ENCODE measurements around the gene NREP.

NREP gene

GRCh38 chr5:111756581-111757354 is at the start of gene NREP:
Gene NREP, minus strand, starts transcription at chr5:111757194. Its CDS starts 1,422 bp downstream, at chr5:111755772.
- no peaks in the 10 kb centered on the region for H3K9me3 ChIP-seq (ENCODE audit: severe bottlenecking)
- TF ChIP-seq CTCF (IDR thresholded peaks at IDR 0.05; ENCODE audit: poor library complexity, severe bottlenecking): no peak
- peak within 1 kb of the TSS; percentile 83 for H3K4me3 ChIP-seq (ENCODE audit: severe bottlenecking)
- no peaks in the 10 kb centered on the region for H3K27me3 ChIP-seq (ENCODE audit: insufficient read depth, poor library complexity, severe bottlenecking)
- peaks cover 5% of the 10 kb centered on the region; the same call in 1 of the 2 replicates for H3K36me3 ChIP-seq (ENCODE audit: low read depth)
- DNase-seq (ENCODE audit: low spot score) (peak; percentile 69), ATAC-seq (ENCODE audit: low read depth) (peak; percentile 50)
- H3K4me1 ChIP-seq (ENCODE audit: insufficient read depth, poor library complexity, severe bottlenecking): peaks cover 12% of the 10 kb centered on the region
- peak within 1 kb of the TSS; percentile 72 for H3K27ac ChIP-seq (ENCODE audit: poor library complexity, severe bottlenecking)

- Histone ChIP-seq H3K9me3 (ENCODE audit: severe bottlenecking) (no peaks in the 10 kb centered on the region), H3K36me3 (ENCODE audit: low read depth) (no peaks in the 10 kb centered on the region), H3K4me1 (ENCODE audit: insufficient read depth, poor library complexity, severe bottlenecking) (no peaks in the 10 kb centered on the region), H3K27ac (ENCODE audit: poor library complexity, severe bottlenecking) (no peak overlapping the region), H3K4me3 (ENCODE audit: severe bottlenecking) (no peak overlapping the region), H3K27me3 (ENCODE audit: insufficient read depth, poor library complexity, severe bottlenecking) (no peaks in the 10 kb centered on the region)
- TF ChIP-seq CTCF (IDR thresholded peaks at IDR 0.05; ENCODE audit: poor library complexity, severe bottlenecking): no peak
- DNase-seq (ENCODE audit: low spot score) (no peak), ATAC-seq (ENCODE audit: low read depth) (no peak)
These were observed 49.8 kb upstream of the NREP start for GRCh38 chr5:111806753-111807152.

- DNase-seq (ENCODE audit: low spot score) (no peak), ATAC-seq (ENCODE audit: low read depth) (no peak)
- Histone ChIP-seq H3K9me3 (ENCODE audit: severe bottlenecking) (no peaks in the 10 kb centered on the region), H3K36me3 (ENCODE audit: low read depth) (no peaks in the 10 kb centered on the region), H3K27me3 (ENCODE audit: insufficient read depth, poor library complexity, severe bottlenecking) (no peaks in the 10 kb centered on the region), H3K27ac (ENCODE audit: poor library complexity, severe bottlenecking) (no peak overlapping the region), H3K4me3 (ENCODE audit: severe bottlenecking) (no peak overlapping the region), H3K4me1 (ENCODE audit: insufficient read depth, poor library complexity, severe bottlenecking) (no peaks in the 10 kb centered on the region)
- no peak for TF ChIP-seq CTCF (IDR thresholded peaks at IDR 0.05; ENCODE audit: poor library complexity, severe bottlenecking)
These were observed 49.2 kb upstream of the NREP start for GRCh38 chr5:111806156-111806555.

GRCh38 chr5:111805071-111805470 is 48.1 kb upstream of the NREP start:
- ATAC-seq (ENCODE audit: low read depth) (no peak), DNase-seq (ENCODE audit: low spot score) (no peak)
- no peak overlapping the region for H3K27ac ChIP-seq (ENCODE audit: poor library complexity, severe bottlenecking)
- TF ChIP-seq CTCF (IDR thresholded peaks at IDR 0.05; ENCODE audit: poor library complexity, severe bottlenecking): no peak
- H3K27me3 ChIP-seq (ENCODE audit: insufficient read depth, poor library complexity, severe bottlenecking): no peaks in the 10 kb centered on the region
- no peaks in the 10 kb centered on the region for H3K36me3 ChIP-seq (ENCODE audit: low read depth)
- H3K4me3 ChIP-seq (ENCODE audit: severe bottlenecking): no peak overlapping the region
- H3K4me1 ChIP-seq (ENCODE audit: insufficient read depth, poor library complexity, severe bottlenecking): no peaks in the 10 kb centered on the region
- H3K9me3 ChIP-seq (ENCODE audit: severe bottlenecking): no peaks in the 10 kb centered on the region

GRCh38 chr5:111800351-111800750 is 43.4 kb upstream of the NREP start:
- Histone ChIP-seq H3K4me3 (ENCODE audit: severe bottlenecking) (no peak overlapping the region), H3K4me1 (ENCODE audit: insufficient read depth, poor library complexity, severe bottlenecking) (no peaks in the 10 kb centered on the region), H3K27me3 (ENCODE audit: insufficient read depth, poor library complexity, severe bottlenecking) (no peaks in the 10 kb centered on the region), H3K9me3 (ENCODE audit: severe bottlenecking) (no peaks in the 10 kb centered on the region), H3K36me3 (ENCODE audit: low read depth) (no peaks in the 10 kb centered on the region), H3K27ac (ENCODE audit: poor library complexity, severe bottlenecking) (no peak overlapping the region)
- DNase-seq (ENCODE audit: low spot score) (no peak), ATAC-seq (ENCODE audit: low read depth) (no peak)
- no peak for TF ChIP-seq CTCF (IDR thresholded peaks at IDR 0.05; ENCODE audit: poor library complexity, severe bottlenecking)
